ENCODE results near the gene NDUFA7.
A peak's percentile ranks its signal among the peaks of the same experiment; 100 is the strongest.
"Not testable (repeated sequence)": the region's sequence is repeated elsewhere in the genome, so short reads cannot be mapped to it uniquely, and the experiment has no call there.

The NDUFA7 gene

DNA sequence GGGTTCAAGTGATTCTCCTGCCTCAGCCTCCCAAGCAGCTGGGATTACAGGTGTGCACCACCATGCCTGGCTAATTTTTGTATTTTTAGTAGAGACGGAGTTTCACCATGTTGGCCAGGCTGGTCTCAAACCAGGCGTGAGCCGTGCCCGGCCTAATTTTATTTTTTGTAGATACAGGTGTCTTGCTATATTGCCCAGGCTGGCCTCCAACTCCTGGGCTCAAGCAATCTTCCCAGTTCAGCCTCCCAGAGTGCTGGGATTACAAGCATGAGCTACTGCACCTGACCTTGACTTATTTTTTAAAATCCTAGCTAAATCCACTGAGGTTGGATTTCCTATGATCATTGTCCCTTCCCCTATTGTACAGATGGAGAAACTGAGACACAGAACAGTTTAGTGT is 20.3 kb upstream of the NDUFA7 start:
- DNase-seq, result not testable (repeated sequence)

DNA sequence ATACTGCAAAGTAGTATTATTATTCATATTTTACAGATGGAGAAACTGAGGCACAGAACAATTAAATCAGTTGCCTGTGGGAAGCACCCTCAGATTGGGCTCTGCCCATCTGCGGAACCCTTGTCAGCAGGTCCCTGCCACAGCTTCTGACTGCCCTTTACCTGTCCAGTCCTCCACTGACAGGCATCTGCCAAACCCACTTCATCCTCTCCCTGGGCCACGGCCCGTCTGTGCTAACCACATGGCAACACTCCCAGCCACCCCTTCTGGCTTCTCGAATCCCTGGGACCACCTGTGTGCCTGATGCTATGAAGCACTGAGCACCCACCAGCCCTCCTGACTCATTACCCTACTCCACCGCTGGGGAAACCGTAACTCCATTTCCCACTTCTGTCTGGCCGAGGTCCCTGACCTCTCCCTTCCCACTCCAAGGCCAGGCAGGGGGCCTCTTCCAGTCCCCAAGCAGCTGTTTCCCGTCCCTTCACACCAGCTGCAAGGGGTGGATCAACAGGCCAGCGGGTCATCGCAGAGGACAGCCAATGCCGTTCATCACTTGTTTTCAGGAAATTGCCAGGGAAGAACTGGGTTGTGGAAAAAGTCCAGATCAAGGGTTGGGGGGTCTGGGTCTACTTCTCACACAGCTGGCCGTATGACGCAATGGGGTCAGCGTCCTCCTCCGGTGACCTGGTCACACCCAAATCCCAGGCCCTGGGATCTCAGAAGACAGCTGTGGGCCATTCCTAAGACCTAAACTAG is 19.3 kb upstream of the NDUFA7 start:
- DNase-seq, result no peak

DNA sequence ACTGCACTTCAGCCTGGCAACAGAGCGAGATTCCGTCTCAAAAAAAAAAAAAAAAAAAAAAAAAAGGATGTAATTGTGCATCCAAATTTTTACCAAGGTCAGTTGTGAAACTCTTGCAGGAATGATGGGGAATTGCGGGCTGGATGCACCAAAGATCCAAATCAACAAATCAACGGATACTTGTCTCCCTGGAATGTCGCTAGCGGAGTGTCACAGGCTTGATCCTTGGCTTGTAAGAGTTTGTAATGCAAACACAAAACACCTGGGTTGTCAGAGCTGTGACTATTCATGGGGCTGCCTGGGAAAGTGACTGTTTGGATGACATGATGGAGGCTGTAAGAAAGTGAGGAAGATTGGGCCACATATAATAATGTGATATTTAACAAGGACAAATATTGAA is 17.7 kb upstream of the NDUFA7 start:
- DNase-seq, result no peak

DNA sequence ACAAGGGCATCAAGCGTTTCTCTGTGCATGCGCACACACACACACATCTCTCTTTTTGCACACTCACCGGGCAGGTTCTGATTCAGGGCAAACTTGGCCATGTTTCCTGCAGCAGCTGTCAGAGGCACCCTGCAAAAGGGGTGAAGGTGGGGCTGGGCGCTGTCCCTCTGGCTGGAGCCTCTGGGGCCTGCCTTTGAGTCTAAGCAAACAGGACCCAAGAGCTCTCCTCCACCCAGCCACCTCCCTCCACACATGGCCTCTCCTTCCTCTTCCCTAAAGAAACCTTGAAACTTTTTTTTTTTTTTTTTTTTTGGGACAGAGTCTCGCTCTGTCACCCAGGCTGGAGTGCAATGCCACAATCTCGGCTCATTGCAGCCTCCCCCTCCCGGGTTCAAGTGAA is 16.6 kb upstream of the NDUFA7 start:
- no peak for DNase-seq

DNA sequence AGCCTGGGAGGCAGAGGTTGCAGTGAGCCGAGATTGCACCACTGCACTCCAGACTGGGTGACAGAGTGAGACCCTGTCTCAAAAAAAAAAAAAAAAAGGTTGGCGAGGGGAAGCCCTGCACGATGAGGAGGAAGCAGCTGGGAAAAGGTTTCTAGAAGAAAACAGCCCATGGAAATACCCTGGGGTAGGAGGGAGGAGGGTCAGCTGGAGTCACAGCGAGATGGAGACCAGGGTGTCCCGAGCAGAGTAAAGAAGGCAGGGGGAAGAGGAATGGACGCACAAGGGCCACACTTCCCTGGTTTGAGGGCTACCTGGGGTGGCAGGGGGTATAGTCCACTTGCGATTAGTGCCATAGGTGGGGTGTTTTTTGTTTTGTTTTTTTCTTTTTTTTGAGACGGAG is 15.5 kb upstream of the NDUFA7 start:
- no peak for DNase-seq

DNA sequence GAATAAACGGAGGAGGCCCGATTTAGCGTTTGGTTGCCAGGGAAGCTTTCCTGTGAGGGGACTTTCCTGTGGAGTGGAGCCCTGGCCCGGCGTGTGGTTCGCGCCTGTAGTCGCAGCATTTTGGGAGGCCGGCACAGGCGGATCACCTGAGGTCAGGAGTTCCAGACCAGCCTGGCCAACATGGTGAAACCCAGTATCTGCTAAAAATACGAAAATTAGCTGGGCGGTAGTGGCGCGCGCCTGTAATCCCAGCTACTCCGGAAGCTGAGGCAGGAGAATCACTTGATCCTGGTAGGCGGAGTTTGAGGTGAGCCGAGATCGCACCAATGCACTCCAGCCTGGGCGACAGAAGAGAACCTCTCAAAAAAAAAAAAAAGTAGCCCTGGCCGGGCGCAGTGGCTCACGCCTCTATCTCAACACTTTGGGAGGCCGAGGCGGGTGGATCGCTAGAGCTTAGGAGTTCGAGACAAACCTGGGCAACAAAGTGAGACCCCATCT is 14.9 kb upstream of the NDUFA7 start:
- no peak for DNase-seq

DNA sequence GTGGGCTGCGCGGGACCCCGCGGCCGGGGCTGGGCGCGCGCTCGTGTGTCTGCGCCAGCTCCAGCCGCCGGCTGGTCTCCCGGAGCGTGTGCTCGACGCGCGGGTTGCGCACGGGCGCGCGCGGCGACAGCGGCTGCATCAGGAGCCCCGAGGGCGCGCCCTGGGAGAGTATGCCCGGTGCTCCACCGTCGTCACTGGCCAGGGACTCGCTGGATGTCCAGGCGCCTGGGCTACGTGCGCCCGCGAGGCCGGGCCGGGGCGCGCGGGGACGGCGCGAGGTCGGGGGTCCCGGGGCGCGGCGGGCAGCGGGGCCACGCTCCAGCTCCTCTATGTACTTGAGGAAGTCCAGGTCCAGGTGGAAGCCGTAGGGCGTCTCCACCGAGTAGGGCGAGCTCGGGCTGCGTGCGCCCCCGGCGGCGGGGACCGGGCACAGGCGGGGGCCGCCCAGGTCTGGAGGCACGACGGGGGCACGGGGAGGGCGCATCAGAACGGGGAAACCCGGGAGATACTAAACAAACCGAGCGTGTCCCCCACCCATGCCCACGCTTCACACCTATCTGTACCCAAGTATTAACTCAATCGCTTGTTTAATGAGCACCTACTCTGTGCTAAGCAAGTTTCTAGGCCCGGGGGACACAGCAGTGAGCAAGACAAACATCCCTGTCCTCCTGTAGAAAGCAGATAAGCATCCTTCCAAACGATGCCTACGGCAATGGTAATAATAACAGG is 14.3 kb upstream of the NDUFA7 start:
- no peak for DNase-seq

DNA sequence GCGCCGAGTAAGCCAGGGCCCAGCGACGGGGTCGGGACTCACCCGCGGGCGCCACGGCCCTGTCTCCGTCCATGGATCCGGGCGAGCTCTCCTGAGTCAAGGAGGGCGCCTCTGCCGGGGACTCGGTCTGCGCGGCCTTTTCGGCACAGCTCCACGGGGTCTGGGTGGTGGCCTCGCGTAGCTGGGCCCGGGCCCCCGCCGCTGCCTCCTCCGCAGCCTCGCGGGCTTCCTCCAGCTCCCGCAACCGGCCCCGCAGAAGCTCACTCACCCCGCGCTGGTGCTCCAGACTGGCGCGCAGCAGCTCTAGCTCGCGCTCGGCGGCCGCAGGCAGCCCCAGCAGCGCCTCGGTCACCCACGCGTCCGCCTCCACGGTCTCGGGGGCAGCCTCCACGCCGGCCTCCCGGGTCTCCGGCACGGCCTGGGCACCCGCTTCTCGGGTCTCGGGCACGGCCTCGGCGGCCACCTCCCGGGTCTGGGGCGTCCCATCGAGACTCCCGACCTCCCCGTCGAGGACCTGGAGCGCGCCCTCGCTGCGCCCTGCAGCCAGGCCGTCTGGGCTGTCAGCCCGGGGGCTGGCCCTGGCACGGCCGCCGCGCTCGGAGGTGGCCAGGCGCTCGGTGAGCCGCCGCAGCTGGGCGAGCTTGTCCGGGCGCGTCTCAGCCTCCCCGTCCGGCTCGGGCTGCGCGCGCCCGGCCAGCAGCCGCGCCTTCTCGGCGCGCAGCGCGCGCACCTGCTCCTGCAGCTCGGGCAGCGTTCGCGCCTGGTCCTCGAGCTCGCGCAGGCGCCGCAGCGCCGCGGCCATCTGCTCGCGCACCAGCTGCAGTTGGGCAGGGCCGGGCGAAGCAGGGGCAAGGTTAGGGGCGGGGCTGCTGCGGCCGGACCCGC is 13.5 kb upstream of the NDUFA7 start:
- DNase-seq, result peak in 1 of 2 experiments; percentile 65

DNA sequence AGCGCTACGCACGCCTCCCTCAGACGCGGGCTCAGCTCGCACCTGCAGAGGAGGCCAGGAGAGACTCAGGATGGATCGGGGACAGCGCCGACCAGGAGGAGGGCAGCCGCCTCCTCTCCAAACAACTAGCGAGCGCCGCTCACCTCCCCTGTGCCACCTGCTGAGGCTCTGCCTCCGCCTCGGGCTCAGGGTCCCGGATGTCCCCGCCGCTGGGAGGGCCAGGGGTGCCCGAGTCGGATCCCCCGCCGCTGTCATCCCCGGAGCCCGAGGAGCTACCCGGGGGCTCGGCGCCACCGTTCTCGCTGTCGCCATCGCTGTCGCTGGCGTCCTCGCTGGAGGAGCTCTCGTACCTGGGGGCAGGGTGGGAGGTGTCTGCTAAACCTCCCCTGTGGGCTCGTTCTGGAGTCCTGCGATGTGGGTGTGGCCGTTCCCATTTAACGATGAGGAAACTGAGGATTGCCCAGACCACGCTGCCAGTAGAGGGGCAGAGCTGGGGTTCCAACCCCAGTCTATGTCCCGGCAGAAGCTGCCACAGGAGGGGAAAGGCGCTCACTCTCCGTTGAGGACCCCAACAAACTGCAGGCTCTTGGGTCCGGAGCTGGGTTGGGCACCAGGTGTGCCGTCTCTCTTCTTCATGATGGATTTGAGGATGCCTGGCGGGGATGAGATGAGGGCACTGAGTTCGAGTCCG is 12.7 kb upstream of the NDUFA7 start:
- no peak for DNase-seq

DNA sequence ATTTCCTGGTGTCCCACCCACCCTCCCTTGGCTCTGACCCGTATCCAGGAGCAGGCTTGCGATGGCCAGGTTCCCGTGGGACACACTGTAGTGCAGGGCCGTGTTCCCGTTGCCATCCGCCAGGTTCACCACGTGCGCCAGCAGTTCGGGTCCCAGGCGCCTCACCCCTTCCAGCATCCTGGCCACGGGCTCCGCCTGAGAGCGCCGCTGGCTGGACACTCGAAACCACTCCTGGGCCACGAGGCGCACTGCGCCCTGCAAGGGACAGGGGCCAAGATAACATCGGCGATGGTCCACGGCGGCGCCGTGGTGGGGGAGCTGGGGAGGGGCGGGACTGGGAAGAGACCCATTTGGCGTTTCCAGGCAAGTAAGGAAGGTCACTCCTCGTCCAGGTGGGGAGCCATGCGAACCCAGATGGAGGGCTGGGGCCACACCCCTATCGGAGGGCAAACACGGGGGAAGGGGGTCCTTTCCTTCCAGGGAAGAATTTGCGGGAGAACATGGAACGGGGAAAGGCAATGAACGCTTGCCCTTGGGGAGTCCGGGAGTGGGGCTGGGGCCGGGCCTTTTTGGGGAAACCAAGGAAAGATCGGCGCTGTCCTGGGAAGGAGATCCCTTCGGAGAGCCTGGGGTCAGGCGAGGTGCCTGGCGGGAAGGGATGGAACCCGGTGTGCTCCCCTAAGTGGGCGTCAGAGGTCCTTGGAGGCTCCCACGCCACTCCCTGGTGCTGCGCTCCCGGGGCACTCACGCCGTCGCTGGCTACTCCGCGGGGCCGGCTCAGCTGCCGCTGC is 12.0 kb upstream of the NDUFA7 start:
- no peak for DNase-seq

DNA sequence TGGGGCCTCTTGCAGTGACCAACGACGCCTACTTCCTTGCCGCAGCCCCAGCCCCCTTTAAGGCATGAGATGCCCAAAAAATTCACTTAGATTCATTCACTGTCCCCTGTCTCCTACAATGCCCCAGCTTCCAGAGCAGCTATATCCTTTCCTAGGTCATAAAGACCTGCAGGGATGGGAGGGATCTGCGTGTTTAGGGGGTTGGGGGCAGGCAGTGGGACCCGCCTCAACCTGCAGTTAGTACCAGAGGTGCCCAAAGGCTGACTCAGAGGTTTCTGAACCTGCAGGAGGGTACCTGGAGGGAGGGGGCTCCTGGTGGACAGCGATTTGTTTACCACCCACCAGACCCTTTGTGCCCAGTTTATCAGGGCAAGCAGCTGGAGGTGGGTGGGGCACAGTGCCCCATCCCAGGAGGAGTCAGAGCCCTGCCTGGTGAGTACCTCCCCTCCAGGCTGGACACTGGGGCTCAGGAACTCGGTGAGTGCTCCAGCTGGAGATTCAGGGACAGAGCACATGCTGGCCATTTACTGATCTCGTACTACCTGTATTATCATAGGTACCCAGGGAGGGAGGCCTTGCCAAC is 10.2 kb upstream of the NDUFA7 start:
- no peak for DNase-seq

DNA sequence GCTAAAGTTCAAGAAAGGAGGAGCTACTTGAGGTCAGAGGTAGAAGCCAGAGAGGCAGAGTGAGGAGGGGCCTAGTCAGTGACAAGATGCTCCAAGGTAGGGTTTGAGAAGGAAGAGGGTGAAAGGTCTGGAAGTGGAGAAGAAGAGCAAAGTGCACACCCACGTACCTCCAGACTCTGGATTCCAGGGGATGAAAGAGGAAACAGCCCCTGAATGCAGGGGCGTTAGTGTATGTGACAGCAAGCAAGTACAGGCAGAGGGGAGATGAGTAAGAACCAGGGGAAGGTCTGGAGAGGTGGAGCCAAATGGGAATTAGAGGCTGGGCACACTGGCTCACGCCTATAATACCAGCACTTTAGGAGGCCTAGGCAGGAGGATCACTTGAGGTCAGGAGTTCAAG is 8.8 kb upstream of the NDUFA7 start:
- DNase-seq, result no peak

DNA sequence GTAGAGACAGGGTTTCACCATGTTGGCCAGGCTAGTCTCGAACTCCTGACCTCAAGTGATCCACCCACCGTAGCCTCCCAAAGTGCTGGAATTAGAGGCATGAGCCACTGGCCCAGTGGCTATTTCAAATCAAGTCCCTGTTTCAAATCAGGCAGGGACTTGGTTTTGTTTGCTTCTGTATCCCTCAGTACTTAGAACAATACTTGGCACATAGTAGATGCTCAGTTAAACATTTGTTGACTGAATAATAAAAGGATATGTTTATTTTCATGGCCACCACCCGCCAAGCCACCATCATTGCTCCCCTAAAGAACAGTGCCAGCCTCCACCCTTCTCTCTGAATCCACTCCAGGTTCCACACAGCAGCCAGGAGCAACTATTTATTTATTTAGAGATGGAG is 4.3 kb upstream of the NDUFA7 start:
- DNase-seq, result no peak

DNA sequence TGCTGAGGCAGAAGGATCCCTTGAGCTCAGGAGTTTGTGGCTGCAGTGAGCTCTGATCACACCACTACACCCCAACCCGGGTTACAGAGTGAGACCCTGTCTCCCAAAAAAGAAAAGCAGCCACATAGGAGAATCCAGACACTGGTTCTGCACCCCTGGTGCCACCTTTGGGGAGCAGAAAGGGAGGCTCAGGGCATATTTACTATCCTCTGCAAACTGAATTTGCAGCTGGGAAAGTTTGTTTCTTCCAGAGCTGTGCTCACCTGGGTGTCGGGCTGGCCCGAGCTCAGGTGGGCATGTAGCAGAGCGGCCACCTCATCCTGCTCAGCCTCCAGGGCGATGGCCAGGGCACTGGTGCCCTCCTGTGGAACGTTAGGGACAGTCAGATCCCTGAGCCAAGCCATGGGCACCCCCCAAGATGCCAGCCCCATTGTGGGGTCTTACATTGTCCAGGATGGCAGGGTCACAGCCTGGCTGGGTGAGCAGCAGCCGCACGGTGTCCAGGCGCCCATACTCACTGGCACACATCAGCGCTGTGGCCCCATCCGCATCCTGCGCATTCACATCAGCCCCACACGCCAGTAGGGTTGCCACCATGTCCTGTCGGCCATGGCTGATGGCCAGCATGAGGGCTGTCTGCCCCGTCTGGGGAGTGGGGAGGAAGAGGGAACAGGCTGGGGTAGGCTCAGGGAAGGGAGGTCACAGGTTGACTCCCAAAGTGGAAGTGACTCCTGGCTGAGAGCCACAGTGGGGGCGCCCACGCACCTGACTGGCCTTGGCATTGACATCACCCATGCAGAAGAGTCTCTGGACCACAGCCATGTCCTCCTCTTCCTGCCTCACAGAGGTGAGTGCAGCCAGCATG is 3.2 kb upstream of the NDUFA7 start:
- no peak for DNase-seq

DNA sequence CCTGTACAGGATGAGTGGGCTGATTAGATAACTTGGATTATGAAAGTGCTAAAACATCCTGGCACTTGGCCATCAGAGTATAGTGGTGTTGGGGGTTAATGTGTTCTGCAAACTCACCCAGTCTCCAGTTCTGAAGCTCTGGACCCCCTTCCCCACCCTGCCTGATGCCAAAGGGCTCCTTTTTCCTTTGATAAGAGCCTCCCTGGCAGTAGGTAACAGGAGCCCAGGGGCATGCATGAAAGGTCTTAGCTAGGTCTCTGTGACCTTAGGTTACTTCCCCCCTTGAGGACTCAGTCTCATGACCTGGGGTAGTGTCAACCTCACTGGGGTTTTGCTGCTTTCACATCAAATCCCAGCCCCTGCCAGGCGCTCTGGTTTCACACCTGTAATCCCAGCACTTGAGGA is 2.6 kb upstream of the NDUFA7 start:
- DNase-seq, result no peak

DNA sequence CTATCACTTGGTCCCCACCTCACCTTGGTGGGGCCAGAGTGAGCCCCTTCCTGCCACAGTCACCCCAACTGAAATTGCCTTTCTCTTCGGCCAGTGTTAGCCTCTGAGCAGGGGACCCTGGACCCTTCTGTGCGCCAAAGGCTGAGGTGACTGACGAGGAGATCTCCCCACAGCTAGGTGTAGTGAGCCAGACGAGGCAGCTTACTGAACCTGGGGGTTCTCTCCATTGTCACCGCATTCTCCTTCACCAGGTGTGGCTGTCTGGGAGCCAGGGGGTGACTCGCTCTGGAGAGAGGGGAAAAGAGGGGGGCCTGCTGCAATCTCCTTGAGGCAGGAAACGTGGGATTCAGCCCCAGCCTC is 1.4 kb upstream of the NDUFA7 start:
- no peak for DNase-seq

DNA sequence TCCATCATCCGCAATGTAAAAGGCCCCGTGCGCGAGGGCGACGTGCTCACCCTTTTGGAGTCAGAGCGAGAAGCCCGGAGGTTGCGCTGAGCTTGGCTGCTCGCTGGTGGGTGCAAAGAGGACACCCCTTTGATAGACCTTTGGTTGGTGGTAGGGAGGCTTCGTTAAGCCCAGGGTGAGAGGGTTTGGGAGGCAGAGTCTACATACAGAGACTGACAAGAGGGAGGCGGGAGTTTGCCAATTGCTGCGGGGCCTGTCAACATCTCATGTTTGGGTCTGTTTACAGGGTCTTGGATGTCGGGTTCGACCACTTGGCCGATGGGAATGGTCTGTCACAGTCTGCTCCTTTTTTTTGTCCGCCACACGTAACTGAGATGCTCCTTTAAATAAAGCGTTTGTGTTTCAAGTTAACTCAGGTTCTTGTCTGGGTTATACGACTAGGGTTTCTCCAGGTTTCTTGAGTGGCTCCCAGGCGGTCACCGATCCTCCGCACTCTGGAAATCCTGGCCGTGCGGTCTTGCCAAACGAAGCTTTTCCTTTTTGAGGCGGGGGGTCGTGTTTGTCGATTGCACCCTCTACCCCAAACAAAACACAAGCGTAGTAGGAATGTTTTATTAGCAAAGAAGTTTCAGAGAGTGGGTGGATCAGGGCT is 937 bp upstream of the NDUFA7 start:
- no peak for DNase-seq

DNA sequence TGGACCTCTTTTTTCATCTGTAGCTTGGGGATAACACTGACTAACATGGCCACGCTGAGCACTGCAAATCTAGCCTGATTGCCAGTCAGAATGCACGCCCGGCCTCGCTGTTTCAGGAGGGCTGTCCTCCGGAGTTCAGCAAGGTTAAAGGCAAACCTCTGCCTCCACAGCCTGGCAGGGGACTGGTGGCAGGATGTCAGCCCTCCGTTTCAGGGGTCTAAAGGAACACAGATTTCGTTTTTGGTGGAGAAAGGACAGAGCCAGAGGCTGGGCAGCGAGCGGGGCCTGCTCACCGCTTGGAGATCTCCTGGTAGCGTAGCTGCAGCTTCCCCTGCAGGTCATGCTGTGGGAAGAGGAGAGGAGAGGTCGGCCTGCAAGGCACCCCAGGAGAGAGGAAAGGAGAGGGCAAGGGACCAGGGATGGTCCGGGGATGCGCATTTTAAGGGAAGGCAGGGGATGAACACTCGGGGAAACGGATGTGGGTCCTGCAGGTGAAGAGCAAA is 560 bp downstream of the NDUFA7 start:
- DNase-seq, result no peak

DNA sequence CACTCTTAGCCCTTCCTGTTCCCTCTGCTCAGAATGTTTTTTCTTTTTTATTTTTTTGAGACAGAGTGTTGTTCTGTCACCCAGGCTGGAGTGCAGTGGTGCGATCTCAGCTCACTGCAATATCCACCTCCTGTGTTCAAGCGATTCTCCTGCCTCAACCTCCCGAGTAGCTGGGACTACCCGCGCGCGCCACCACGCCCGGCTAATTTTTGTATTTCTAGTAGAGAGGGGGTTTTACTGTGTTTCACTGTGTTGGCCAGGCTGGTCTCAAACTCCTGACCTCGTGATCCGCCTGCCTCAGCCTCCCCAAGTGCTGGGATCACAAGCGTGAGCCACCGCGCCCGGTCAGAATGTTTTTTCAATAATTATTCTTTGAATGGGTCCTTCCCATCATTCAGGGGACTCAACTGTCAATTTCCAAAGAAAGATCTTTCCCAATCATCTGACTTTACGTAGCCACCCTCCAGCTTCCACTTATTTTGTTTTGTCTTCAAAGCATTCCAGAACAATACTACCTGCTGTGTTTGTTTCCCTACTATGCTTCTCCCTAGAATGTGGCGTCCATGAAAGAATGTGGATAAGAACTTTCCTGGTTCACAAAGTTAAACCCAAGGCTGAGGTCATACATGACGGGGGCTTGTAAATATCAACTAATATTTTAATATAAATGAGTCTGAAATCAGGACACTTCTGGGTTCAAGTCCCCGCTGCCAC is 1.2 kb downstream of the NDUFA7 start:
- DNase-seq, result no peak
